GM12801 (cell line): ENCODE measurements around the gene GABRP.

Experiments
- TF ChIP-seq, protein P1 (sequence below): IDR thresholded peaks from one replicate; pipeline ENCODE4 v1.5.1; 2011; ENCODE audit warnings: control low read depth; ENCODE audit not compliant: insufficient read length; ENCODE audit errors: extremely low read depth

The GABRP gene

GRCh38 chr5:170813231-170813630 lies 29.7 kb downstream of the GABRP start:
- TF ChIP-seq, protein P1, sequence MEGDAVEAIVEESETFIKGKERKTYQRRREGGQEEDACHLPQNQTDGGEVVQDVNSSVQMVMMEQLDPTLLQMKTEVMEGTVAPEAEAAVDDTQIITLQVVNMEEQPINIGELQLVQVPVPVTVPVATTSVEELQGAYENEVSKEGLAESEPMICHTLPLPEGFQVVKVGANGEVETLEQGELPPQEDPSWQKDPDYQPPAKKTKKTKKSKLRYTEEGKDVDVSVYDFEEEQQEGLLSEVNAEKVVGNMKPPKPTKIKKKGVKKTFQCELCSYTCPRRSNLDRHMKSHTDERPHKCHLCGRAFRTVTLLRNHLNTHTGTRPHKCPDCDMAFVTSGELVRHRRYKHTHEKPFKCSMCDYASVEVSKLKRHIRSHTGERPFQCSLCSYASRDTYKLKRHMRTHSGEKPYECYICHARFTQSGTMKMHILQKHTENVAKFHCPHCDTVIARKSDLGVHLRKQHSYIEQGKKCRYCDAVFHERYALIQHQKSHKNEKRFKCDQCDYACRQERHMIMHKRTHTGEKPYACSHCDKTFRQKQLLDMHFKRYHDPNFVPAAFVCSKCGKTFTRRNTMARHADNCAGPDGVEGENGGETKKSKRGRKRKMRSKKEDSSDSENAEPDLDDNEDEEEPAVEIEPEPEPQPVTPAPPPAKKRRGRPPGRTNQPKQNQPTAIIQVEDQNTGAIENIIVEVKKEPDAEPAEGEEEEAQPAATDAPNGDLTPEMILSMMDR, result no peak

GRCh38 chr5:170817195-170817594 lies 33.7 kb downstream of the GABRP start:
- TF ChIP-seq, protein P1, result no peak

GRCh38 chr5:170818232-170818631 lies 34.7 kb downstream of the GABRP start:
- TF ChIP-seq, protein P1, result no peak

DNA sequence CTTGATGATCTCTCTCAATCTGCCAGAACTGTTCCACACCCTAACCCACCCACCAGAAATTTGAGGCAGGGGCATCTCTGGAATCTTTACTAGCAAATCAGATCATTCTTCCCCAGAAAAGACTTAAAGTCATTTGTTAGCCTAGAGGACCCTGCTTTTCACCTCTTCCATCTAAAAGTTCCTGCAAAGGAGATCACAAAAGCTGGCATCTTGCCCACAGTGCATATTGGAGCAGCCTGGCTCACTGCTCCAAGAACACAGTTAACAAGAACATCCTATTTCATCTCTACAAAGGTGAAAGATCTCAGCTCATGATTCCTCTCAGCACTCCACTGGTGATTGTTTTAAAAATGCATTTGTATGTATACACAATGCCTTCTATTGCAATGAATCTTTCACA lies 36.3 kb downstream of the GABRP start:
- TF ChIP-seq, protein P1, result no peak

DNA sequence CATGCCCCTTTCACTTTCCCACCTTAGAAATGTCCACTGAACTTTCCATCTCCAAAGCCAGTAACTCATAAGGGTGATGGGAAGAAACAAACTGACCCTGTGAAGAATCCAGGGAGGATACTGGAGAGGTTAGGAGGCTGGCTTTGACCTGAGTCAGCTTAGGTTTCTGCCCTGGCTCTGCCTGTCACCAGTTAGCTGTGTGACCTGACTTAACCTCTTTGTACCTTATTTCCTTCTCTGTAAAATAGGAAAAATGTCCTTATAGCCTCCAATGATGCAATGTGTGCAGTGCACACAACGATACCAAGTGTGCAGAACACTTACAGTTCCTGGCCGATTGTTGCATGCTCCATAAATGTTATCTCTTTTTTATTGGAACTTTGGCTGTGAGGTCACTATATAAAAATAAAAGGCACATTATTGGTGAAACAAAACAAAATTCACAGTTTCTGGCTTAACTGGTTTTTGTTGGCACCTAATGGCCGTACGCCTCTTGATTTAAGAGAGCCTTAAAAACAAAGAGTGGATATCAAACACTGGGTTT lies 37.8 kb downstream of the GABRP start:
- TF ChIP-seq, protein P1, result no peak

DNA sequence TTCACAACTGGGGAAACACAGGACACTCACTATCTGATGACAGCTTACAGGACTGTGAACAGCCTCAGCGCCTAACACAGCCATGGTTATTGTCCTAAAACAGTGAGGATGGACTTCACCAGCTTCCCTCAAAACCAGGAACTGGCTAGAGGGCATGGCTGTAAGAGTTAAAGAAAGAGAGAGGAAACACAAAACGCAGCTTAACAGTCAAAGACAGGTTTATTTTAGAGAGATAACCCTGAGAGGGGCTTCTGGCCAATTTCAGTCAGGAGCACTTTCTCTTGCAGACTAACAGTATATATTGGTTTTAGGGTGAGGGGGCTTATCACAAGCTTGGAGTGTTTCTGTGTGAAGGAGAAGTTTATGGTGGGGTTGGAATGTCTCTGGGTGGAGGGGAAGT lies 42.6 kb downstream of the GABRP start:
- TF ChIP-seq, protein P1, result no peak

DNA sequence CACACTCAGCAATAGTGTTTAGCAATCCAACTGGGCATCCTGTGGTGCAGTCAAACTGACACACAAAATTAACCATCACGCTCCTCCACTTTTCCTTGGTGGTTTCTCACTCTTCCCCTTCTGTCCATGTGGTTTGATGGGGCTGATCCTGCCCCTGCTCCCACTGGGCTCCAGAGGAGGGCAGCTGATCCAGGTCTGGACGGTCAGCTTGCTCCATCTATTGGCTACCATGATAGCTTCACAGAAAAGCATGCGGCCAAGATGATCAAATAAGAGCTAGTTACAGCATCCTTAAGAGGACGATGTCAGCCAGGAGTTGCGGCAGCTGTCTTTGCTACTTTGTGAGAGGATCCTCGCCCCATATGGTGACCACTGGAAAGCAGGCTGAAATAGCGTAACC lies 48.7 kb downstream of the GABRP start:
- TF ChIP-seq, protein P1, result no peak
